Measurements from ENCODE around the gene PTPN3. TPM values are rescaled to one million over a fixed set of nuclear protein-coding genes. Genes with fewer than 3 reads are reported as not detected.

Gene PTPN3
- polyA plus RNA-seq, 1 of the 3 experiments (the other 2 are of a cell fraction), result 7.5 TPM

DNA sequence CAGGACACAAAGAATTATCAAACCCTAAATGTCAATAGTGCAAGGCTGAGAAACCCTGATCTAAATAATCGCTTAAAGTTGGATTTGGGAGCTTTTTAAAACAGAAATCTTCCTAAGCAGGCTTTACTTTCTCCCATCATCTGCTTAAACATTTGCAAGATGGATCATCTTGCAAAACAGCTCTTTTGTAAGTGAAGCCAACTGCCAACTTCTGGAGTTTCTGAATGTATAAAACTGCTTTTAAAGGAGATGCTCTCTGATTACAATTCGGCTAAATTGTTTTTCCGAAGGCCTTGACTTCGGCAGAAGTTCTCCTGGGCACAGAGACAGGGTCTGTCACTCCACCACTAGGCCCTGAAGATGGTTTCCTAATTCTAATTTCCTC is 1.3 kb downstream of the PTPN3 start:
- H3K79me2 ChIP-seq (ENCODE audit: insufficient read depth), result peaks cover 58% of the 10 kb centered on the region
- CTCF ChIA-PET, result interaction anchor here (1.4 to 4.3 kb wide), 2 partner anchors 27 to 57 kb away, joined by 9 to 23 read pairs; no protein-coding TSS in a partner anchor
- H3F3A ChIP-seq (replicated peaks; ENCODE audit: insufficient read depth), result peaks cover 5% of the 10 kb centered on the region
- no peaks in the 10 kb centered on the region; the same call in 1 of the 2 replicates for H4K20me1 ChIP-seq (ENCODE audit: insufficient read depth)
- no peaks in the 10 kb centered on the region for H3K9me3 ChIP-seq
- peak overlapping the region; percentile 60; the same call in 1 of the 2 replicates for H3K9ac ChIP-seq
- H3K36me3 ChIP-seq (replicated peaks in 1 of 2; ENCODE audit: control insufficient read depth in 1 of 2, insufficient read depth in 2 of 2, low read length in 1 of 2), result no peaks in the 10 kb centered on the region
- POLR2A ChIA-PET, result no interaction called here
- TF ChIP-seq EZH2phosphoT487 (IDR thresholded peaks at IDR 0.05; ENCODE audit: borderline replicate concordance, low read depth), result no peak
- no peak for TF ChIP-seq YY1 (IDR thresholded peaks at IDR 0.05; ENCODE audit: low read depth)
- TF ChIP-seq POLR2AphosphoS5 (IDR thresholded peaks at IDR 0.05; ENCODE audit: low read depth, low read length), result no peak
- no peak for TF ChIP-seq FOXJ3 (CRISPR knock-in tag; IDR thresholded peaks at IDR 0.05)
- TF ChIP-seq, protein P1, sequence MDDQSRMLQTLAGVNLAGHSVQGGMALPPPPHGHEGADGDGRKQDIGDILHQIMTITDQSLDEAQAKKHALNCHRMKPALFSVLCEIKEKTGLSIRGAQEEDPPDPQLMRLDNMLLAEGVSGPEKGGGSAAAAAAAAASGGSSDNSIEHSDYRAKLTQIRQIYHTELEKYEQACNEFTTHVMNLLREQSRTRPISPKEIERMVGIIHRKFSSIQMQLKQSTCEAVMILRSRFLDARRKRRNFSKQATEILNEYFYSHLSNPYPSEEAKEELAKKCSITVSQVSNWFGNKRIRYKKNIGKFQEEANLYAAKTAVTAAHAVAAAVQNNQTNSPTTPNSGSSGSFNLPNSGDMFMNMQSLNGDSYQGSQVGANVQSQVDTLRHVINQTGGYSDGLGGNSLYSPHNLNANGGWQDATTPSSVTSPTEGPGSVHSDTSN (IDR thresholded peaks at IDR 0.05), result no peak
- TF ChIP-seq, protein P2, sequence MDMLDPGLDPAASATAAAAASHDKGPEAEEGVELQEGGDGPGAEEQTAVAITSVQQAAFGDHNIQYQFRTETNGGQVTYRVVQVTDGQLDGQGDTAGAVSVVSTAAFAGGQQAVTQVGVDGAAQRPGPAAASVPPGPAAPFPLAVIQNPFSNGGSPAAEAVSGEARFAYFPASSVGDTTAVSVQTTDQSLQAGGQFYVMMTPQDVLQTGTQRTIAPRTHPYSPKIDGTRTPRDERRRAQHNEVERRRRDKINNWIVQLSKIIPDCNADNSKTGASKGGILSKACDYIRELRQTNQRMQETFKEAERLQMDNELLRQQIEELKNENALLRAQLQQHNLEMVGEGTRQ (IDR thresholded peaks at IDR 0.05; ENCODE audit: borderline replicate concordance, low read depth, low read length), result no peak
- TF ChIP-seq, protein P3, sequence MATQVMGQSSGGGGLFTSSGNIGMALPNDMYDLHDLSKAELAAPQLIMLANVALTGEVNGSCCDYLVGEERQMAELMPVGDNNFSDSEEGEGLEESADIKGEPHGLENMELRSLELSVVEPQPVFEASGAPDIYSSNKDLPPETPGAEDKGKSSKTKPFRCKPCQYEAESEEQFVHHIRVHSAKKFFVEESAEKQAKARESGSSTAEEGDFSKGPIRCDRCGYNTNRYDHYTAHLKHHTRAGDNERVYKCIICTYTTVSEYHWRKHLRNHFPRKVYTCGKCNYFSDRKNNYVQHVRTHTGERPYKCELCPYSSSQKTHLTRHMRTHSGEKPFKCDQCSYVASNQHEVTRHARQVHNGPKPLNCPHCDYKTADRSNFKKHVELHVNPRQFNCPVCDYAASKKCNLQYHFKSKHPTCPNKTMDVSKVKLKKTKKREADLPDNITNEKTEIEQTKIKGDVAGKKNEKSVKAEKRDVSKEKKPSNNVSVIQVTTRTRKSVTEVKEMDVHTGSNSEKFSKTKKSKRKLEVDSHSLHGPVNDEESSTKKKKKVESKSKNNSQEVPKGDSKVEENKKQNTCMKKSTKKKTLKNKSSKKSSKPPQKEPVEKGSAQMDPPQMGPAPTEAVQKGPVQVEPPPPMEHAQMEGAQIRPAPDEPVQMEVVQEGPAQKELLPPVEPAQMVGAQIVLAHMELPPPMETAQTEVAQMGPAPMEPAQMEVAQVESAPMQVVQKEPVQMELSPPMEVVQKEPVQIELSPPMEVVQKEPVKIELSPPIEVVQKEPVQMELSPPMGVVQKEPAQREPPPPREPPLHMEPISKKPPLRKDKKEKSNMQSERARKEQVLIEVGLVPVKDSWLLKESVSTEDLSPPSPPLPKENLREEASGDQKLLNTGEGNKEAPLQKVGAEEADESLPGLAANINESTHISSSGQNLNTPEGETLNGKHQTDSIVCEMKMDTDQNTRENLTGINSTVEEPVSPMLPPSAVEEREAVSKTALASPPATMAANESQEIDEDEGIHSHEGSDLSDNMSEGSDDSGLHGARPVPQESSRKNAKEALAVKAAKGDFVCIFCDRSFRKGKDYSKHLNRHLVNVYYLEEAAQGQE (IDR thresholded peaks at IDR 0.05; ENCODE audit: low read depth, low read length), result no peak
- no peak for TF ChIP-seq JUND (IDR thresholded peaks at IDR 0.05)
- no peak for TF ChIP-seq FOSL2 (IDR thresholded peaks at IDR 0.05; ENCODE audit: borderline replicate concordance, low read depth)
- H3K4me3 ChIP-seq (ENCODE audit: low read depth in 2 of 2, low read length in 1 of 2), result peak overlapping the region in 1 of 2 experiments; percentile 75; a peak in 2 of 4 replicates
- H3K4me2 ChIP-seq, result peak overlapping the region; percentile 89
- H3K27ac ChIP-seq (ENCODE audit: low read depth in 2 of 2, low read length in 1 of 2), result no peak overlapping the region
- H3K9me2 ChIP-seq, result no peaks in the 10 kb centered on the region
- DNase-seq, result no peak
- WGBS (ENCODE audit: low lambda C conversion rate), result 69% methylated on average over 4 of the region's 4 CpGs
- no peaks in the 10 kb centered on the region; the same call in 1 of the 2 replicates for H3K27me3 ChIP-seq (ENCODE audit: insufficient read depth)
- H3K4me1 ChIP-seq (ENCODE audit: control insufficient read depth in 1 of 2, insufficient read depth in 2 of 2, low read depth in 1 of 2, low read length in 1 of 2), result peaks cover 0 to 19% of the 10 kb centered on the region in 2 experiments; a peak in 2 of 4 replicates
- H2AFZ ChIP-seq (ENCODE audit: low read depth), result no peak overlapping the region

DNA sequence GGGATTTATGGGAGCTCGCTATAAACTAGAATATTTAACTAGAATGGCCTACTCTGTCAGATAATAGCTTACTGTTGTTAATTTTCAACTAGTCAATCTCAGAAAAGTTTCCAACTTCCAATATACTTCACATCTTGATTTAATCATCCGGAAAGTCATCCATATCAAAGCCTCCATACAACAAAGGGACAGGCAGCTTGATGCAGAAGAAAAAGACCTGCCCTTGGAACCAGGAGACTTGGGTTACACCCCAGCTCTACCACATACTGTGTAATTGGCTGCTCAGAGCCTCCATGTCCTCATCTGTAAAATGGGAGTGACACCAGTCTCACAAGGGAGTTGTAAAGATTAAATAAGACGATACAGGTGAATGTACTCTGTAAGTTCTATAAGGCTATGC is 1.9 kb downstream of the PTPN3 start:
- no peak overlapping the region for H3K9ac ChIP-seq
- 0 out of 2 replicates have a peak overlapping the region, but pooled peaks have one; percentile 89 for H3K4me2 ChIP-seq
- no peaks in the 10 kb centered on the region for H3K9me3 ChIP-seq
- DNase-seq, result no peak
- no peak overlapping the region for H3K4me3 ChIP-seq (ENCODE audit: low read depth in 2 of 2, low read length in 1 of 2)
- ChIA-PET POLR2A (no interaction called here), CTCF (interaction anchor here (1.4 to 4.3 kb wide), 4 partner anchors 21 to 56 kb away, joined by 6 to 23 read pairs (median 13); no protein-coding TSS in a partner anchor)
- WGBS (ENCODE audit: low lambda C conversion rate), result 96% methylated on average over 3 of the region's 3 CpGs
- H3K4me1 ChIP-seq (ENCODE audit: control insufficient read depth in 1 of 2, insufficient read depth in 2 of 2, low read depth in 1 of 2, low read length in 1 of 2), result peaks cover 0 to 19% of the 10 kb centered on the region in 2 experiments; a peak in 2 of 4 replicates
- peaks cover 5% of the 10 kb centered on the region for H3F3A ChIP-seq (replicated peaks; ENCODE audit: insufficient read depth)
- H3K36me3 ChIP-seq (replicated peaks in 1 of 2; ENCODE audit: control insufficient read depth in 1 of 2, insufficient read depth in 2 of 2, low read length in 1 of 2), result no peaks in the 10 kb centered on the region
- H3K27ac ChIP-seq (ENCODE audit: low read depth in 2 of 2, low read length in 1 of 2), result no peak overlapping the region
- no peaks in the 10 kb centered on the region for H3K9me2 ChIP-seq
- H3K27me3 ChIP-seq (ENCODE audit: insufficient read depth), result no peaks in the 10 kb centered on the region; the same call in 1 of the 2 replicates
- H4K20me1 ChIP-seq (ENCODE audit: insufficient read depth), result no peaks in the 10 kb centered on the region; the same call in 1 of the 2 replicates
- H3K79me2 ChIP-seq (ENCODE audit: insufficient read depth), result peaks cover 64% of the 10 kb centered on the region
- H2AFZ ChIP-seq (ENCODE audit: low read depth), result no peak overlapping the region
- TF ChIP-seq TCF12 (IDR thresholded peaks at IDR 0.05) (no peak), RCOR1 (IDR thresholded peaks at IDR 0.05; ENCODE audit: low read length) (no peak), TAF1 (IDR thresholded peaks at IDR 0.05; ENCODE audit: borderline replicate concordance, low read depth, low read length) (no peak), YY1 (IDR thresholded peaks at IDR 0.05; ENCODE audit: low read depth) (no peak), NFIC (IDR thresholded peaks at IDR 0.05; ENCODE audit: borderline replicate concordance) (no peak), SMC3 (IDR thresholded peaks at IDR 0.05; ENCODE audit: low read depth, low read length) (no peak), GABPA (IDR thresholded peaks at IDR 0.05; ENCODE audit: low read depth) (no peak), GATA2 (CRISPR knock-in tag; IDR thresholded peaks at IDR 0.05) (no peak), POLR2AphosphoS5 (IDR thresholded peaks at IDR 0.05; ENCODE audit: low read depth, low read length) (no peak), RAD21 (IDR thresholded peaks at IDR 0.05; ENCODE audit: low read length) (no peak), FOSL2 (IDR thresholded peaks at IDR 0.05; ENCODE audit: borderline replicate concordance, low read depth) (no peak), EP300 (IDR thresholded peaks at IDR 0.05; ENCODE audit: borderline replicate concordance in 1 of 2, low read depth in 1 of 2, low read length in 1 of 2) (no peak)
- TF ChIP-seq, protein P4, sequence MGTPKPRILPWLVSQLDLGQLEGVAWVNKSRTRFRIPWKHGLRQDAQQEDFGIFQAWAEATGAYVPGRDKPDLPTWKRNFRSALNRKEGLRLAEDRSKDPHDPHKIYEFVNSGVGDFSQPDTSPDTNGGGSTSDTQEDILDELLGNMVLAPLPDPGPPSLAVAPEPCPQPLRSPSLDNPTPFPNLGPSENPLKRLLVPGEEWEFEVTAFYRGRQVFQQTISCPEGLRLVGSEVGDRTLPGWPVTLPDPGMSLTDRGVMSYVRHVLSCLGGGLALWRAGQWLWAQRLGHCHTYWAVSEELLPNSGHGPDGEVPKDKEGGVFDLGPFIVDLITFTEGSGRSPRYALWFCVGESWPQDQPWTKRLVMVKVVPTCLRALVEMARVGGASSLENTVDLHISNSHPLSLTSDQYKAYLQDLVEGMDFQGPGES (IDR thresholded peaks at IDR 0.05; ENCODE audit: low read depth, low read length), result no peak
- TF ChIP-seq, protein P5, sequence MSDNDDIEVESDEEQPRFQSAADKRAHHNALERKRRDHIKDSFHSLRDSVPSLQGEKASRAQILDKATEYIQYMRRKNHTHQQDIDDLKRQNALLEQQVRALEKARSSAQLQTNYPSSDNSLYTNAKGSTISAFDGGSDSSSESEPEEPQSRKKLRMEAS (IDR thresholded peaks at IDR 0.05; ENCODE audit: low read depth), result no peak
